HepG2 (cell line): Measurements from ENCODE around the gene ZNF511. TPM values are rescaled to one million over a fixed set of nuclear protein-coding genes. Genes with fewer than 3 reads are reported as not detected.

Experiments used
- ARNTL ChIP-seq: sonication (generic); formaldehyde crosslinking; IDR thresholded peaks from 2 replicates; pipeline ENCODE4 v1.4.0; 2020; ENCODE audit warnings: mild to moderate bottlenecking, missing genetic modification reagents
- ATF1 ChIP-seq: IDR thresholded peaks from 2 replicates; pipeline ENCODE4 v1.6.1; 2016; ENCODE audit warnings: mild to moderate bottlenecking, control low read depth
- CBX1 ChIP-seq: IDR thresholded peaks from one replicate; pipeline ENCODE4 v1.6.1; 2016; ENCODE audit warnings: antibody characterized with exemption, low read depth
- DR1 ChIP-seq: sonication (generic); formaldehyde crosslinking; IDR thresholded peaks from 2 replicates; pipeline ENCODE4 v1.8.0; 2021; ENCODE audit warnings: mild to moderate bottlenecking, missing genetic modification reagents, inconsistent platforms
- KLF13 ChIP-seq: sonication (generic); formaldehyde crosslinking; IDR thresholded peaks from 2 replicates; pipeline ENCODE4 v1.4.0; 2020; ENCODE audit warnings: mild to moderate bottlenecking, missing genetic modification reagents
- MAFG ChIP-seq: sonication (generic); formaldehyde crosslinking; IDR thresholded peaks from 2 replicates; pipeline ENCODE4 v1.5.1; 2020; ENCODE audit warnings: mild to moderate bottlenecking, missing genetic modification reagents
- MIER2 ChIP-seq: IDR thresholded peaks from 2 replicates; pipeline ENCODE4 v1.6.1; 2016; ENCODE audit warnings: missing biosample characterization, missing genetic modification reagents
- MIXL1 ChIP-seq: IDR thresholded peaks from 2 replicates; pipeline ENCODE4 v1.6.1; 2016
- MTA3 ChIP-seq: sonication (generic); formaldehyde crosslinking; IDR thresholded peaks from 2 replicates; pipeline ENCODE4 v1.4.0; 2020; ENCODE audit warnings: missing genetic modification reagents
- REPIN1 ChIP-seq: sonication (generic); formaldehyde crosslinking; IDR thresholded peaks from 2 replicates; pipeline ENCODE4 v1.8.0; 2022; ENCODE audit warnings: missing genetic modification reagents, low read depth, mild to moderate bottlenecking, borderline replicate concordance
- SAFB2 ChIP-seq: sonication (generic); formaldehyde crosslinking; IDR thresholded peaks from 2 replicates; pipeline ENCODE4 v1.5.1; 2020; ENCODE audit warnings: missing genetic modification reagents, low read depth, mild to moderate bottlenecking, borderline replicate concordance
- SALL1 ChIP-seq: sonication (generic); formaldehyde crosslinking; IDR thresholded peaks from 2 replicates; pipeline ENCODE4 v1.8.0; 2022; ENCODE audit warnings: mild to moderate bottlenecking, missing genetic modification reagents
- XRCC5 ChIP-seq: fragments of 200-400 bp; formaldehyde crosslinking; optimal IDR thresholded peaks from 2 replicates; pipeline ENCODE3; 2017; ENCODE audit warnings: mild to moderate bottlenecking, low read length
- ZMYM3 ChIP-seq: sonication (generic); formaldehyde crosslinking; IDR thresholded peaks from 2 replicates; pipeline ENCODE4 v1.5.1; 2020; ENCODE audit warnings: mild to moderate bottlenecking, missing genetic modification reagents
- ZNF383 ChIP-seq: sonication (generic); formaldehyde crosslinking; IDR thresholded peaks from 2 replicates; pipeline ENCODE4 v1.4.0; 2020; ENCODE audit warnings: missing genetic modification reagents, mild to moderate bottlenecking, borderline replicate concordance
- ZNF44 ChIP-seq: sonication (generic); formaldehyde crosslinking; IDR thresholded peaks from 2 replicates; pipeline ENCODE4 v1.5.1; 2020; ENCODE audit warnings: mild to moderate bottlenecking, missing genetic modification reagents
- ZNF484 ChIP-seq: sonication (generic); formaldehyde crosslinking; IDR thresholded peaks from 2 replicates; pipeline ENCODE4 v1.5.1; 2020; ENCODE audit warnings: mild to moderate bottlenecking, low read depth, missing genetic modification reagents, borderline replicate concordance
- ZNF816 ChIP-seq: sonication (generic); formaldehyde crosslinking; IDR thresholded peaks from 2 replicates; pipeline ENCODE4 v1.8.0; 2022; ENCODE audit warnings: missing genetic modification reagents, mild to moderate bottlenecking, borderline replicate concordance
- ZNF839 ChIP-seq: sonication (generic); formaldehyde crosslinking; IDR thresholded peaks from 2 replicates; pipeline ENCODE4 v1.4.0; 2020; ENCODE audit warnings: missing genetic modification reagents, mild to moderate bottlenecking, borderline replicate concordance
- polyA plus RNA-seq, 8 experiments: library from polyadenylated mRNA; depleted of rRNA in 3 of 8; stranded (reverse) in 7 of 8; unstranded in 1 of 8; fragments of >200 nt; fragmentation: Illumina TruSeq in 4 of 8; extraction: Trizol in 4 of 8; gene quantifications; 2 replicates each; pipeline versions ENCODE4 v1.2.1 to v1.2.3, GENCODE V29; 2011 to 2016; ENCODE audit warnings: low read depth in 4 of 8, missing spikeins in 1 of 8, mixed read lengths in 1 of 8; ENCODE audit not compliant: insufficient read depth in 1 of 8
- total RNA-seq, 5 experiments: library from RNA; depleted of rRNA; stranded (reverse); fragments of >200 nt; fragmentation: Illumina TruSeq; extraction: Trizol; gene quantifications; 2 replicates each; pipeline ENCODE4 v1.2.3, GENCODE V29; 2016; ENCODE audit warnings: low read depth in 1 of 5
- TF ChIP-seq, protein P1 (sequence below): sonication (generic); formaldehyde crosslinking; IDR thresholded peaks from 2 replicates; pipeline ENCODE4 v1.9.0; 2021; ENCODE audit warnings: missing genetic modification reagents, borderline replicate concordance
- TF ChIP-seq, protein P2 (sequence below): sonication (generic); formaldehyde crosslinking; IDR thresholded peaks from 2 replicates; pipeline ENCODE4 v1.4.0; 2020; ENCODE audit warnings: mild to moderate bottlenecking, missing genetic modification reagents, borderline replicate concordance
- TF ChIP-seq, protein P3 (sequence below): sonication (generic); formaldehyde crosslinking; IDR thresholded peaks from 2 replicates; pipeline ENCODE4 v1.8.1; 2022; ENCODE audit warnings: low read depth, mild to moderate bottlenecking, missing genetic modification reagents

The ZNF511 gene
- total and polyA plus RNA-seq, 2 of the 13 experiments (the other 11 are each of a cell fraction or from before 2014, with no cell fraction given) = 35.6 to 66.4 TPM

DNA sequence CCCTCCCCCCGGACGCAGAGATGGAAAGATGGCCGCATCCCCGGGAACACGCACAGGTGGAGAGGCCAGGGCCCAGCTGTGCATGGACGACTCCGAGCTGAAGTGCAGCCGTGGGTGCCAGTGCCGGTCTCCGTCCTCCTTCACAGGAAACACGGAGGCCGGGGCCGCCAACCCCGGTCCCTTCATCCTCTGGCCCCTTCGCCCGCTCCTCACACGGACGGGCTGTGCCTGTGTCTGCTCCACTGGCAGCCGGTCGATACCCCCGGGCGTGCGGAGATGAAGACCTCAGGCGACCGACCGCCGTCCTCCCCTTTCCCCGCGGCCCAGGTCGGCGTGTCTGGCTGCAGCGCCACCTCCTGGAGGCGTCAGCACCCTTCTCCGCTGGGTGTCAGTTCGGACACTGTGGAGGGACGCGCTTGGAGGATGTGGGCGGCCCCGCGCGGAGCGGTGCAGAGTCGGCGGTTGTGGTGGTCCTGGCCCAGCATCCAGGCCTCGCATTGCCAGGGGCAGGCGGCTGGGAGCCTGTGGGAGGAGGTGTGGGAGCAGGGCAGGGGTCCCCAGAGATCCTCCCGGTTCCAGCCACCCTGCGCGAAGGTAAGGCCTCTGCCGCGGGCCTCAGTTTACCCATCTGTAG lies 9.9 kb downstream of the ZNF511 start (continued):
- no peak for TF ChIP-seq MTA3 (CRISPR knock-in tag)
- no peak for TF ChIP-seq REPIN1
- no peak for TF ChIP-seq ATF1 (CRISPR knock-in tag)
- no peak for TF ChIP-seq KLF13 (CRISPR knock-in tag)
- TF ChIP-seq MAFG (CRISPR knock-in tag) = no peak
- TF ChIP-seq MIER2 (CRISPR knock-in tag) = no peak
- TF ChIP-seq ZMYM3 (CRISPR knock-in tag) = peak; percentile 39; the same call in 1 of the 2 replicates
- TF ChIP-seq, protein P1, sequence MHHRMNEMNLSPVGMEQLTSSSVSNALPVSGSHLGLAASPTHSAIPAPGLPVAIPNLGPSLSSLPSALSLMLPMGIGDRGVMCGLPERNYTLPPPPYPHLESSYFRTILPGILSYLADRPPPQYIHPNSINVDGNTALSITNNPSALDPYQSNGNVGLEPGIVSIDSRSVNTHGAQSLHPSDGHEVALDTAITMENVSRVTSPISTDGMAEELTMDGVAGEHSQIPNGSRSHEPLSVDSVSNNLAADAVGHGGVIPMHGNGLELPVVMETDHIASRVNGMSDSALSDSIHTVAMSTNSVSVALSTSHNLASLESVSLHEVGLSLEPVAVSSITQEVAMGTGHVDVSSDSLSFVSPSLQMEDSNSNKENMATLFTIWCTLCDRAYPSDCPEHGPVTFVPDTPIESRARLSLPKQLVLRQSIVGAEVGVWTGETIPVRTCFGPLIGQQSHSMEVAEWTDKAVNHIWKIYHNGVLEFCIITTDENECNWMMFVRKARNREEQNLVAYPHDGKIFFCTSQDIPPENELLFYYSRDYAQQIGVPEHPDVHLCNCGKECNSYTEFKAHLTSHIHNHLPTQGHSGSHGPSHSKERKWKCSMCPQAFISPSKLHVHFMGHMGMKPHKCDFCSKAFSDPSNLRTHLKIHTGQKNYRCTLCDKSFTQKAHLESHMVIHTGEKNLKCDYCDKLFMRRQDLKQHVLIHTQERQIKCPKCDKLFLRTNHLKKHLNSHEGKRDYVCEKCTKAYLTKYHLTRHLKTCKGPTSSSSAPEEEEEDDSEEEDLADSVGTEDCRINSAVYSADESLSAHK (CRISPR knock-in tag) = no peak
- no peak for TF ChIP-seq ZNF383 (CRISPR knock-in tag)
- TF ChIP-seq, protein P2, sequence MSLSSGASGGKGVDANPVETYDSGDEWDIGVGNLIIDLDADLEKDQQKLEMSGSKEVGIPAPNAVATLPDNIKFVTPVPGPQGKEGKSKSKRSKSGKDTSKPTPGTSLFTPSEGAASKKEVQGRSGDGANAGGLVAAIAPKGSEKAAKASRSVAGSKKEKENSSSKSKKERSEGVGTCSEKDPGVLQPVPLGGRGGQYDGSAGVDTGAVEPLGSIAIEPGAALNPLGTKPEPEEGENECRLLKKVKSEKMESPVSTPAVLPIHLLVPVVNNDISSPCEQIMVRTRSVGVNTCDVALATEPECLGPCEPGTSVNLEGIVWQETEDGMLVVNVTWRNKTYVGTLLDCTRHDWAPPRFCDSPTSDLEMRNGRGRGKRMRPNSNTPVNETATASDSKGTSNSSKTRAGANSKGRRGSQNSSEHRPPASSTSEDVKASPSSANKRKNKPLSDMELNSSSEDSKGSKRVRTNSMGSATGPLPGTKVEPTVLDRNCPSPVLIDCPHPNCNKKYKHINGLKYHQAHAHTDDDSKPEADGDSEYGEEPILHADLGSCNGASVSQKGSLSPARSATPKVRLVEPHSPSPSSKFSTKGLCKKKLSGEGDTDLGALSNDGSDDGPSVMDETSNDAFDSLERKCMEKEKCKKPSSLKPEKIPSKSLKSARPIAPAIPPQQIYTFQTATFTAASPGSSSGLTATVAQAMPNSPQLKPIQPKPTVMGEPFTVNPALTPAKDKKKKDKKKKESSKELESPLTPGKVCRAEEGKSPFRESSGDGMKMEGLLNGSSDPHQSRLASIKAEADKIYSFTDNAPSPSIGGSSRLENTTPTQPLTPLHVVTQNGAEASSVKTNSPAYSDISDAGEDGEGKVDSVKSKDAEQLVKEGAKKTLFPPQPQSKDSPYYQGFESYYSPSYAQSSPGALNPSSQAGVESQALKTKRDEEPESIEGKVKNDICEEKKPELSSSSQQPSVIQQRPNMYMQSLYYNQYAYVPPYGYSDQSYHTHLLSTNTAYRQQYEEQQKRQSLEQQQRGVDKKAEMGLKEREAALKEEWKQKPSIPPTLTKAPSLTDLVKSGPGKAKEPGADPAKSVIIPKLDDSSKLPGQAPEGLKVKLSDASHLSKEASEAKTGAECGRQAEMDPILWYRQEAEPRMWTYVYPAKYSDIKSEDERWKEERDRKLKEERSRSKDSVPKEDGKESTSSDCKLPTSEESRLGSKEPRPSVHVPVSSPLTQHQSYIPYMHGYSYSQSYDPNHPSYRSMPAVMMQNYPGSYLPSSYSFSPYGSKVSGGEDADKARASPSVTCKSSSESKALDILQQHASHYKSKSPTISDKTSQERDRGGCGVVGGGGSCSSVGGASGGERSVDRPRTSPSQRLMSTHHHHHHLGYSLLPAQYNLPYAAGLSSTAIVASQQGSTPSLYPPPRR (CRISPR knock-in tag) = no peak
- no peak for TF ChIP-seq SAFB2 (CRISPR knock-in tag)
- TF ChIP-seq CBX1 = no peak
- no peak for TF ChIP-seq ARNTL (CRISPR knock-in tag)
- no peak for TF ChIP-seq DR1 (CRISPR knock-in tag)
- 0 out of 2 replicates have a peak, but pooled peaks have one; percentile 37 for TF ChIP-seq ZNF839 (CRISPR knock-in tag)
- TF ChIP-seq SALL1 (CRISPR knock-in tag) = peak; percentile 67
- TF ChIP-seq MIXL1 (CRISPR knock-in tag) = no peak
- peak; percentile 89 for TF ChIP-seq XRCC5
- TF ChIP-seq ZNF816 (CRISPR knock-in tag) = no peak
- TF ChIP-seq ZNF484 (CRISPR knock-in tag) = no peak
- TF ChIP-seq, protein P3, sequence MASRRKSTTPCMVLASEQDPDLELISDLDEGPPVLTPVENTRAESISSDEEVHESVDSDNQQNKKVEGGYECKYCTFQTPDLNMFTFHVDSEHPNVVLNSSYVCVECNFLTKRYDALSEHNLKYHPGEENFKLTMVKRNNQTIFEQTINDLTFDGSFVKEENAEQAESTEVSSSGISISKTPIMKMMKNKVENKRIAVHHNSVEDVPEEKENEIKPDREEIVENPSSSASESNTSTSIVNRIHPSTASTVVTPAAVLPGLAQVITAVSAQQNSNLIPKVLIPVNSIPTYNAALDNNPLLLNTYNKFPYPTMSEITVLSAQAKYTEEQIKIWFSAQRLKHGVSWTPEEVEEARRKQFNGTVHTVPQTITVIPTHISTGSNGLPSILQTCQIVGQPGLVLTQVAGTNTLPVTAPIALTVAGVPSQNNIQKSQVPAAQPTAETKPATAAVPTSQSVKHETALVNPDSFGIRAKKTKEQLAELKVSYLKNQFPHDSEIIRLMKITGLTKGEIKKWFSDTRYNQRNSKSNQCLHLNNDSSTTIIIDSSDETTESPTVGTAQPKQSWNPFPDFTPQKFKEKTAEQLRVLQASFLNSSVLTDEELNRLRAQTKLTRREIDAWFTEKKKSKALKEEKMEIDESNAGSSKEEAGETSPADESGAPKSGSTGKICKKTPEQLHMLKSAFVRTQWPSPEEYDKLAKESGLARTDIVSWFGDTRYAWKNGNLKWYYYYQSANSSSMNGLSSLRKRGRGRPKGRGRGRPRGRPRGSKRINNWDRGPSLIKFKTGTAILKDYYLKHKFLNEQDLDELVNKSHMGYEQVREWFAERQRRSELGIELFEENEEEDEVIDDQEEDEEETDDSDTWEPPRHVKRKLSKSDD (CRISPR knock-in tag) = no peak
- no peak for TF ChIP-seq ZNF44
